GM12892 (cell line): ENCODE results near the gene TMEM186.

ENCODE experiments used
- POLR2A ChIP-seq: IDR thresholded peaks from 2 replicates; pipeline ENCODE4 v1.6.1; 2011; ENCODE audit warnings: low read depth, low read length, control low read depth
- POLR2AphosphoS5 ChIP-seq: IDR thresholded peaks from 2 replicates; pipeline ENCODE4 v1.6.1; 2011; ENCODE audit warnings: low read depth, low read length, control low read depth
- TAF1 ChIP-seq: IDR thresholded peaks from 2 replicates; pipeline ENCODE4 v1.6.1; 2011; ENCODE audit warnings: low read depth, mild to moderate bottlenecking, control low read depth, low read length, borderline replicate concordance

- TF ChIP-seq POLR2AphosphoS5: no peak
- TF ChIP-seq POLR2A: no peak
- TF ChIP-seq TAF1: no peak
These were observed 2.3 kb downstream of the TMEM186 start for GRCh38 chr16:8795091-8795490.
